Keratinocyte (primary cell): ENCODE results near the gene SLC51A. TPM values are rescaled to one million over a fixed set of nuclear protein-coding genes. Genes with fewer than 3 reads are reported as not detected.

Experiments used
- DNase-seq: peaks from one replicate; pipeline ENCODE4 v3.0.0-alpha.2; 2011; ENCODE audit warnings: low read depth, missing footprints, low spot score
- FAIRE-seq: peaks from 2 replicates; lab custom pipeline; 2011; peaks lifted over from hg19 to GRCh38; lab: Jason Lieb, UNC
- H2AFZ ChIP-seq: 2 replicates; pipeline ENCODE4 v1.6.0; 2012; ENCODE audit warnings: low read length, control low read depth, inconsistent platforms; ENCODE audit not compliant: control insufficient read depth
- H3K27ac ChIP-seq: 2 replicates; pipeline ENCODE4 v1.5.1; 2011; ENCODE audit warnings: low read length; ENCODE audit not compliant: control insufficient read depth, insufficient read depth
- H3K27me3 ChIP-seq: 3 replicates; pipeline ENCODE4 v1.6.0; 2011; ENCODE audit warnings: low read length; ENCODE audit not compliant: control insufficient read depth, insufficient read depth; ENCODE audit errors: extremely low read depth
- H3K36me3 ChIP-seq, 2 experiments: 2 replicates in 1 of 2; 3 replicates in 1 of 2; pipeline ENCODE4 v1.5.1; 2011; ENCODE audit warnings: low read length in 2 of 2, mild to moderate bottlenecking in 1 of 2; ENCODE audit not compliant: control insufficient read depth in 2 of 2, insufficient read depth in 2 of 2; ENCODE audit errors: extremely low read depth in 1 of 2
- H3K4me1 ChIP-seq: 3 replicates; pipeline ENCODE4 v1.5.1; 2011; ENCODE audit warnings: low read length; ENCODE audit not compliant: control insufficient read depth, insufficient read depth; ENCODE audit errors: extremely low read depth
- H3K4me2 ChIP-seq: 3 replicates; pipeline ENCODE4 v1.6.0; 2011; ENCODE audit warnings: low read depth, low read length; ENCODE audit not compliant: control insufficient read depth, insufficient read depth; ENCODE audit errors: extremely low read depth
- H3K4me3 ChIP-seq, 3 experiments: fragments of 200-600 bp in 1 of 3; sonication (generic) in 1 of 3; 2 replicates in 2 of 3; 3 replicates in 1 of 3; pipeline ENCODE4 v1.5.1; 2011 to 2016; ENCODE audit warnings: low read length in 3 of 3, mild to moderate bottlenecking in 3 of 3, control low read depth in 2 of 3, inconsistent platforms in 1 of 3, low read depth in 1 of 3, mixed read lengths in 1 of 3, mixed run types in 1 of 3, moderate library complexity in 1 of 3; ENCODE audit not compliant: control insufficient read depth in 2 of 3, insufficient read depth in 2 of 3; ENCODE audit errors: extremely low read depth in 1 of 3
- H3K79me2 ChIP-seq: 2 replicates; pipeline ENCODE4 v1.6.0; 2012; ENCODE audit warnings: low read length; ENCODE audit not compliant: control insufficient read depth, insufficient read depth
- H3K9ac ChIP-seq: 3 replicates; pipeline ENCODE4 v1.6.0; 2011; ENCODE audit warnings: low read length; ENCODE audit not compliant: control insufficient read depth, insufficient read depth; ENCODE audit errors: extremely low read depth
- H3K9me1 ChIP-seq: 3 replicates; pipeline ENCODE4 v1.6.0; 2011; ENCODE audit warnings: low read length; ENCODE audit not compliant: control insufficient read depth, insufficient read depth; ENCODE audit errors: extremely low read depth
- H3K9me3 ChIP-seq: 2 replicates; pipeline ENCODE4 v1.5.1; 2012; ENCODE audit warnings: low read depth, low read length; ENCODE audit not compliant: control insufficient read depth
- H4K20me1 ChIP-seq: 3 replicates; pipeline ENCODE4 v1.6.0; 2011; ENCODE audit warnings: low read length; ENCODE audit not compliant: control insufficient read depth, insufficient read depth; ENCODE audit errors: extremely low read depth
- EZH2 ChIP-seq: IDR thresholded peaks from one replicate; pipeline ENCODE4 v1.6.1; 2012; ENCODE audit warnings: inconsistent platforms, mild to moderate bottlenecking, low read length, moderate library complexity
- dilution Hi-C: fragments of 300-500 bp; cut with MboI; formaldehyde crosslinking; loops from one replicate; pipeline ENCODE4 v1.7.0; 2020; ENCODE audit warnings: low sequenced_read_pairs; ENCODE audit not compliant: extremely low pct_ligation_motif_present
- polyA plus RNA-seq, 5 experiments: library from polyadenylated mRNA; depleted of rRNA in 3 of 5; stranded (reverse) in 3 of 5; stranded (forward) in 1 of 5; unstranded in 1 of 5; fragments of >200 nt; gene quantifications; 1 replicate in 1 of 5; 2 replicates in 3 of 5; 3 replicates in 1 of 5; pipeline versions ENCODE4 v1.2.1 to v1.2.3, GENCODE V29; 2011 to 2012; ENCODE audit warnings: missing spikeins in 2 of 5, low read depth in 1 of 5, low replicate concordance in 1 of 5
- TF ChIP-seq, protein P1 (sequence below), 3 experiments: IDR thresholded peaks in 1 of 3; conservative IDR thresholded peaks in 1 of 3; optimal IDR thresholded peaks in 1 of 3; 2 replicates in 2 of 3; 3 replicates in 1 of 3; pipeline versions ENCODE3 to v1.5.1; 2011; ENCODE audit warnings: low read length in 3 of 3, mild to moderate bottlenecking in 3 of 3, moderate library complexity in 2 of 3, control low read depth in 1 of 3, inconsistent platforms in 1 of 3; ENCODE audit not compliant: insufficient read depth in 2 of 3; ENCODE audit errors: extremely low read depth in 1 of 3

The SLC51A gene
- polyA plus RNA-seq, 1 donor (not counting 4 experiments of a cell fraction or from before 2014, with no cell fraction given): not detected

DNA sequence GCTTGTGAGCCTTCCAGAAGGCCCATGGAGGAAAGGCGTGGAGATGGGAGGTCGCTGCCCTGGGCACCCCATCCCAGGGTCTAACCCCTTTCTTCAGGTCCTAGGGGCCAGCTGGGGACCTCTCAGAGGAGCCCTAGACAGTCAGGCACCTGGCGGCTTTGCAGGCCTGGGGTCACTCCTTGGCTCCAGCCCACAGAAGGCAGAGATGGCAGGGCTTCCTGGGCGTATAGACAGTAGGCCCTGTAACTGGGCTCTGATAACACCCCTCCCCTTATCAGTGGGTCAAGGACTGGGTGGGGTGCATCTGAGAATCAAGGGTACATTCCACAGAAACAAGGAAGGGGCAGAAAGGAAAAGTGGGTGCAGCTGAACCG is 21.8 kb upstream of the SLC51A start:
- Histone ChIP-seq H3K9me1 (no peaks in the 10 kb centered on the region), H3K9me3 (no peaks in the 10 kb centered on the region), H3K9ac (no peak overlapping the region), H3K4me2 (no peak overlapping the region), H3K27me3 (no peaks in the 10 kb centered on the region), H3K36me3 (no peaks in the 10 kb centered on the region), H4K20me1 (no peaks in the 10 kb centered on the region), H3K27ac (no peak overlapping the region), H3K79me2 (no peaks in the 10 kb centered on the region), H3K4me3 (no peak overlapping the region), H3K4me1 (peaks cover 11% of the 10 kb centered on the region), H2AFZ (no peak overlapping the region)
- dilution Hi-C loops: no loop called here
- DNase-seq (no peak), FAIRE-seq (no peak)
- TF ChIP-seq, protein P1, sequence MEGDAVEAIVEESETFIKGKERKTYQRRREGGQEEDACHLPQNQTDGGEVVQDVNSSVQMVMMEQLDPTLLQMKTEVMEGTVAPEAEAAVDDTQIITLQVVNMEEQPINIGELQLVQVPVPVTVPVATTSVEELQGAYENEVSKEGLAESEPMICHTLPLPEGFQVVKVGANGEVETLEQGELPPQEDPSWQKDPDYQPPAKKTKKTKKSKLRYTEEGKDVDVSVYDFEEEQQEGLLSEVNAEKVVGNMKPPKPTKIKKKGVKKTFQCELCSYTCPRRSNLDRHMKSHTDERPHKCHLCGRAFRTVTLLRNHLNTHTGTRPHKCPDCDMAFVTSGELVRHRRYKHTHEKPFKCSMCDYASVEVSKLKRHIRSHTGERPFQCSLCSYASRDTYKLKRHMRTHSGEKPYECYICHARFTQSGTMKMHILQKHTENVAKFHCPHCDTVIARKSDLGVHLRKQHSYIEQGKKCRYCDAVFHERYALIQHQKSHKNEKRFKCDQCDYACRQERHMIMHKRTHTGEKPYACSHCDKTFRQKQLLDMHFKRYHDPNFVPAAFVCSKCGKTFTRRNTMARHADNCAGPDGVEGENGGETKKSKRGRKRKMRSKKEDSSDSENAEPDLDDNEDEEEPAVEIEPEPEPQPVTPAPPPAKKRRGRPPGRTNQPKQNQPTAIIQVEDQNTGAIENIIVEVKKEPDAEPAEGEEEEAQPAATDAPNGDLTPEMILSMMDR (optimal IDR thresholded peaks at IDR 0.05 in 1 of 3, IDR thresholded peaks at IDR 0.05 in 1 of 3, conservative IDR thresholded peaks at IDR 0.05 in 1 of 3; ENCODE audit: extremely low read depth in 1 of 3, insufficient read depth in 2 of 3, low read length in 3 of 3): no peak
- no peak for TF ChIP-seq EZH2

- no peak overlapping the region for H3K9ac ChIP-seq
- TF ChIP-seq, protein P1 (optimal IDR thresholded peaks at IDR 0.05 in 1 of 3, IDR thresholded peaks at IDR 0.05 in 1 of 3, conservative IDR thresholded peaks at IDR 0.05 in 1 of 3; ENCODE audit: extremely low read depth in 1 of 3, insufficient read depth in 2 of 3, low read length in 3 of 3): no peak
- no peak for TF ChIP-seq EZH2
- no peaks in the 10 kb centered on the region for H4K20me1 ChIP-seq
- no peak overlapping the region for H3K4me3 ChIP-seq
- H3K27me3 ChIP-seq: no peaks in the 10 kb centered on the region
- no peak overlapping the region for H3K27ac ChIP-seq
- no peaks in the 10 kb centered on the region for H3K36me3 ChIP-seq
- no peaks in the 10 kb centered on the region for H3K9me1 ChIP-seq
- dilution Hi-C loops: no loop called here
- peaks cover 11% of the 10 kb centered on the region for H3K4me1 ChIP-seq
- DNase-seq (no peak), FAIRE-seq (no peak)
- H3K4me2 ChIP-seq: no peak overlapping the region
- H2AFZ ChIP-seq: no peak overlapping the region
- no peaks in the 10 kb centered on the region for H3K9me3 ChIP-seq
- H3K79me2 ChIP-seq: no peaks in the 10 kb centered on the region
These were observed 20.6 kb upstream of the SLC51A start for GRCh38 chr3:196195664-196196265.
